Cardiac septum (tissue), 1 donor: ENCODE measurements around the gene CD48. TPM values are rescaled to one million over a fixed set of nuclear protein-coding genes. Genes with fewer than 3 reads are reported as not detected.
"Not testable (repeated sequence)": the region's sequence is repeated elsewhere in the genome, so short reads cannot be mapped to it uniquely, and the experiment has no call there.

ENCODE experiments used
- DNase-seq: peaks from one replicate; pipeline ENCODE4 v3.0.0-alpha.2; 2020; ENCODE audit warnings: low spot score
- intact Hi-C: fragments of 100-400 bp; cut with DNase I; formaldehyde crosslinking; loops from one replicate; pipeline ENCODE4 v1.14.0; 2022
- total RNA-seq: library from RNA; stranded (reverse); fragmentation: NEBNext Ultra II Directional; extraction: Animal tissue kit (Norgen Biotek cat#: 25700); gene quantifications from one replicate; pipeline ENCODE4 v1.2.1, GENCODE V29; 2021
- donor health status: DM: no; HTN: no; CAD: no.

Gene CD48
- total RNA-seq, 1 donor from 2014 or later = 1.00 TPM

DNA sequence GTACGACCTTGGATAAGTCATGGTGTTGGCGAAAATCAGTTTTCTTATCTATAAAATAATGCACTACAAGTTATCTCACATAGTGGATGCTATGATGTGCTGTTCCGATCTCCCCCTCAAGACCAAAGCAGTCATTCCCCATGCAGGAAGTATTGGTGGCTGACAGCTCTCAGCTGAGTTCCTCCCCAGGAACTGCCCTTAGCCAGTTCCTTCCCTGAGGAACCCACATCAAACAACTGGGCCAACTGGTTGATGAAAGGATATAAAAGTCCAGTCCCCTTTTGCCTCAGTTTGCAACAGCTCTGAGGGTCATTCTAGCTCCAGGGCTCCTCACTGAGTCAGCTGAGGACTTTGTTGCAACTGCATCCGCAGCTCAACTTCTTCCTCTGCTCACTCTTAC is 48.7 kb downstream of the CD48 start:
- DNase-seq = no peak
- intact Hi-C loops = no loop called here

GRCh38 chr1:160659566-160659965 is 52.1 kb downstream of the CD48 start:
- no peak for DNase-seq
- intact Hi-C loops = no loop called here

DNA sequence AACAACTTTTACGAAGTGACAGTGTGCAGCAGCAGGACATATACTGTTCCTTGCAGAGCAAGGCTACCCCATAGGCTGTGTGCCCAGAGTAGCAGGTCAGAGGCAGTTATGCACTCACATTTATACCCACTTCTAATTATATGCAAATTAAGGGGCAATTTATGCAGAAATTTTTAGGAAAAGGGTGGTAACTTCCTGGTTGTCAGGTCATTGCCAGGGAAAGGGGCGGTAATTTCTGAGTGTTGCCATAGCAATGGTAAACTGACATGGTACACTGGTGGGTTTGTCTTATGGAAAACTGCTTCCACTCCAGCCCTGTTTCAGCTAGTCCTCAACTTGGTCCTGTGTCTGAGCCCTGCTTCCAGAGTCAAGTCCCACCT is 52.8 kb downstream of the CD48 start:
- DNase-seq = no peak
- intact Hi-C loops = no loop called here

DNA sequence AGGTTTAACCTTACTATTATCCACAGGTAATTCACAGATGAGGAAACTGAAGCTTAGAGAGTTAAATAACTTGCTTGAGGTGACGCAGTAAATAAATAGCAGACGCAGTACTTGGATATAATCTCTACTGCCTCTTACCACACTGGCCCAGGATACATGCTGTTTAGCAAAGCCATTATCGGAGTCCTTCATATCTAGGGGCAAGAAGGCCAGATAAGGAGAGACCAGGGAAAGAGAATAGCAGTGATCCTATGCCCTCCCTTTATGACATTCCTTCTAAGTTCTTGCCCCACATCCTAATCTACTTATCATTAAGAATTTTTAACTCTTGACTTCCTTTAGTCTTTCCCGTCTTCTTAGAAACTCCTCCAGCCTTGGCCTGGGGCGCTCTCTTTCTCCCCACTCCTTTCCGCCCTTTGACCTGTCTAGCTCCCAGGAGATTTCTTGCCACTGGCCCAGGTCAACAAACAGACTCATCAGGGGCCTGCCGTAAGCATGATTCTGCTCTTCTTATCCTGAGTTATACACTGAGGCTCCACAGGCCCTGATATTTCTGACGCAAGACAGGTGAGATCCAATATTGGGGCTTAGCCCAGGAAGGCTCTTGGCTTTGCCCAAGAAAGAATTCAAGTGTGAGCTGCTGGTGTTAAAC is 53.3 kb downstream of the CD48 start:
- intact Hi-C loops = no loop called here

DNA sequence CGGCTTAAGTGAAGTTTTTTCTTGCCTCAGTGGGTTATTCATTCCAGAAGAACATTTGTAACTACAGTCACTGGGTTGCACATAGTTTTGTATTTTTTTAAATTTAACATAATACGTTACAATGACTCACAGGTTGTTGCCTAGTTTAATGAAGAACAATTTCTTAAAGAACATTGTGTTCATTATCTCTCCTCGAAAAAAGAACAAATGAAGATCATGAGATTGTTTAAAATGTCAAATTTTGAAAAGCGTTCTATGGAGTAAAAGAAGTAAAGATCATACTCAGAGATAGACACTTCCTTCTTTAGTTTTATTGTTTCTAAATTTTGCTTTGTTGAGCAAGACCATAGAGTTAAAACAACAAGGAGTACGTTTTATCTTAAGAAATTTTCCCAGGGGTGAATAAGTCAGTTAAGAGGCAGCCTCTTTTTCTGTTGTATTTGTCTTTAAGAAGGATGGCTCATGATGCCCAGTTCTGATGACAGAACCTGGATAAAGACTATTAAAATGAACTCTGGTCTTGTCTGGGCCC is 54.3 kb downstream of the CD48 start:
- intact Hi-C loops = no loop called here
- no peak for DNase-seq

More for the DNA sequence above, 53.3 kb downstream of the CD48 start:
- DNase-seq = no peak

DNA sequence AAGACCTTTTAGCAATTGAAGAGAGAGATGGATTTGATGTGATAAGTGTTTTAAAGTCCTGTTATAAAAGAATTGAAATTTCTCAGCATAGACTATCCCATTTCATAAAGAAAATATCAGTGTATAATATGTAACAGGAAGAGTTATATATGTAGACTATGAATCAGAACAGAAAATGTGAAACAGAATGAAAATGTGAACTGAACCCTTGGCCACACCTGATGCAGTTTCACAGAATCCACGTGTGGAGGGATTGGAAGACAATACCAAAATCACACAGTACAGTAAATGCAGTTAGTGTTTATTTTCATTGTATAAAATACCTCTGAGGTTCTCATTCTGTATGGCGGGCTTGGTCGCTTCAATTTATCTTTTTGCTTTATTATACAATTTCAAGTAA is 54.9 kb downstream of the CD48 start:
- intact Hi-C loops = no loop called here
- no peak for DNase-seq

DNA sequence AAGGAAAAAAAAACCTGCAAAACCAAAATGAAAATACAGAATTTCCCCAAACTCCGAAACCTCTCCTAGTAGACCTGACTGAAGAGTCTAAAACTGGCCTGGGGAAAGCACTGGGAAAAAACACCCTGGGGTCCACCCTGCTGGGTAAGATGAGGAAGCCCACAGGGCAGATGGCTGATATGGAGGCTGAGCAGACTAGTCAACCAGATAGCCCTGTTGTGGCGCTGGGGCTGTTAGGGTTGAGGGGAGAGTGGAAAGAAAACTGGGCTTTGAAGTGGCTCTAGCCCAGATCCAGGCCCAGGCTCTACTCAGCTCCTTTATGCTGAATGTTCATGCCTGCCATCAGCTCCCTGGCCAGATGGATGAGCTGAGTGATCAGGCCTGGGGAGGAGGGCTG is 58.0 kb downstream of the CD48 start:
- intact Hi-C loops = no loop called here
- no peak for DNase-seq

DNA sequence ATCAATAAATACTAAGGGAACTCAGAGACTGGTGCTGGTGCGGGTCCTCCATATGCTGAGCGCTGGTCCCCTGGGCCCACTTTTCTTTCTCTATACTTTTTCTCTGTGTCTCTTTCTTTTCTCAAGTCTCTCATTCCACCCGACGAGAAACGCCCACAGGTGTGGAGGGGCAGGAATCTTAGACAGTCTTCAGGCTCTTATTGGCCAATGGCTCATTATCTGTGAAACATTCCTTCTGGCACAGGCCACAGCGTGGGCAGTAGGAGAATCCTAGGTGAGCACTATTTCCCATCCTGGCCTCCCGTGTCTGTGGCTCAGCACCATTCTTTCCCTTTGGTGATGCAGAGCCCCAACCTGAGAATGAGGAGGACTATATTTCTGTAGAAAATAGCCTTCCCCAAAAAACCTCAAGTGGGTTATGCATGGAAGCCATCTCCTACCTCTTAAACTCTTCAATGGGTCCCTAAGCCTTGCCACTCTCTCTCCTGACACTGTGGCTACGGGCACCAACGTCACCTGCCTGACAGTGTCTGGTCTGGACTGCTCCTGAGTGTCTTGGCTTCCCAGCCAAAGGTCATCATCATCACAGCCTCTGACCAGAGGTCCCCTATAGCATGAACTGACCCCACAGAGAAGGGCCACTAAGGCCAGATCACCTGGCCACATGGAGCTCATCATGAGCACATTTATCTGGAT is 58.5 kb downstream of the CD48 start:
- DNase-seq = no peak
- intact Hi-C loops = no loop called here

- DNase-seq, intact Hi-C loops: not testable (repeated sequence)
These were observed 59.5 kb downstream of the CD48 start for GRCh38 chr1:160652065-160652641.

- intact Hi-C loops = no loop called here
- no peak for DNase-seq
These were observed 60.1 kb downstream of the CD48 start for GRCh38 chr1:160651433-160652064.

- DNase-seq = no peak
- intact Hi-C loops = no loop called here
These were observed 64.3 kb downstream of the CD48 start for GRCh38 chr1:160647329-160647720.

GRCh38 chr1:160646711-160647328 is 64.8 kb downstream of the CD48 start, which contains the start of gene SLAMF1:
Gene SLAMF1, minus strand, starts transcription at chr1:160647044. Its CDS starts 99 bp downstream, at chr1:160646945.
- no peak for DNase-seq
- intact Hi-C loops = no loop called here

DNA sequence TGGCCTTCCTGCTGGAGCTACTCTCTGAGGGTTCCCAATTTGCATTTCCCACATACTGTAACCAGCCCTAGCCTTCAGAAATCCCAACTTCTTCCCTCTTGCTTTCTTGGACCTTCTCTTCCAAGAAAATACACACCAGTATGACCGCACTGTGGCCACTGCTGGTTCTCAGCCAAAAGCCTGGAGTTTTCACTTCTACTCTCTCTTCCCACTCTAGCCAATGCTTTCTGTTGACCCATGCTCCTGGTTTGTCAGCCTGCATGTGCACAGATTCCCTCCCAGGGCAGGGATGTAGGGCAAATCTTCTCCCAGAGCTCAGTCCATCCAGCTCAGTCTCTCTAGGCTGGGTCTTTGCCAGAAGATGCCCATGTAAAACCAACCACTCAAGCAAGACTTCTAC is 65.4 kb downstream of the CD48 start:
- DNase-seq = no peak

DNA sequence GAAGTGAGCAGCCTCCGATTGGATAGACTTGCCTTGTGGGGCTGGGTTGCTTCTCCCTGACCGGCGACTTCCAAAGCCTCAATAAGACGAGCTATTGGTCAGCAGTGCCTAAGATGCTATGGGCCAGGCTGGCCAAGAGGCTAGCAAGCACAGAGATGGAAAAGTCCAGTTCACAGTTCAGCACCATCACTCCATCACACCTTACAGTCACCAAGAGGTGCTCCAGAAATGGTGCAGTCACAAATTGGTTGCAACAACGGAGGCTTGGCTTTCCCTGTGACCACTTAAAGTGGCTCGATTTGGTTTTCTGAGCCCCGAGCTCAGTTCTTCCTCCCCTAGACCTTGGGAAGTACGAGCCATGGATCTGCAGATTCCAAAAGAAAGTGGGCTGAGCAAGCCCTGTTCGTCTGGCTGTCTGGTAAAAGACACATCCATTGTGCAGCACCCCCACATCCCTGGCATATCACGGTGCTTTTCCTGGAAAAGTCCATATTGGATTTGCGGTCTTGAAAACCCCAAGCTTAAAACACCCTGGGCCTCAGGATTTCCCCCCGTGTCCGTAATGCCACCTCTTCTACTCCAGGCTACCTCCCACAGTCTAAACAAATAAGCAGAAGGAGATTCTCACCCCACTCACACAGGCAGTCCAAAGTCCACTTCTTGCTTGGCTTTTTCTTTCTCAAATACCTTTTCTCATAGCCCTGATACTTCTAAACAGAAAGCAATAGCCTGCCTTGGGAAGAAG is 66.1 kb downstream of the CD48 start:
- no peak for DNase-seq
- intact Hi-C loops = no loop called here

More for the DNA sequence above, 65.4 kb downstream of the CD48 start:
- intact Hi-C loops = no loop called here

DNA sequence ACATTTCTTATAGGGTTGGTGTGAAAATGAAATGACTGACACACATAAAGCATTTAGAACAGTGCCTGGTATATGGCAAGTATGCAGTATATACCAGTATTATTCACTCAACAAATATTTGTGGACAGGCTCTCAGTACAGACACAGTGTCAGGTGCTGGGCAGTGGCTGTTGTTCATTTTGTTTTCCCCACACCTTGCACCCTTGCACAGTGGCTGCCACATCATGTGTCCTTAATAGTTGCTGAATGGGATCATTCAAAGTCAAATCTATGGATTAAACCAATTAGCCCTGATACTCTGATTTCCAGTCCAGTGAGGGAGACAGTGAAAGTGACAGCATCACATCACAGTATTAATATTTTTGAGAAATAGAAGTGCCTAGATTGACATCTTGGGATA is 67.2 kb downstream of the CD48 start:
- DNase-seq = no peak
- intact Hi-C loops = no loop called here

DNA sequence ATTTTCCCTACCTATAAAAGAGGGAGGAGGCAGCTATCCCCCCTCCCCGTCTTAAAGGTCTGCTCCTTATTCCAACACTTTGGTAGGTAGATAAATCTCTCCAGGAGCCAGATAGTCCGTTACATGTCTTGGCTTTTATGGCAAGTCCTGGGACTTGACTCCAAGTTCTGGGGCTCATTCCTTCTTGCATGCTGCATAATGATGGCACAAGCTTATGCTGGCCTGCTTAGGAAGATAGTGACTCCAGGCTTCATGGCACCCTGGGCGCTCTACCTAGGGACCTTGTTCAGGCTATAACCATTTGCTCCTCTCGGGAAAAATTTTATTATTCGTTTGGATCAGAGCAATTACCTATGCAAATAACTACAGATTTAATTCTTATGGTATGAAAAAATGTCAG is 68.5 kb downstream of the CD48 start:
- intact Hi-C loops = no loop called here
- no peak for DNase-seq

- no peak for DNase-seq
- intact Hi-C loops = no loop called here
These were observed 69.4 kb downstream of the CD48 start for GRCh38 chr1:160642281-160642644.

DNA sequence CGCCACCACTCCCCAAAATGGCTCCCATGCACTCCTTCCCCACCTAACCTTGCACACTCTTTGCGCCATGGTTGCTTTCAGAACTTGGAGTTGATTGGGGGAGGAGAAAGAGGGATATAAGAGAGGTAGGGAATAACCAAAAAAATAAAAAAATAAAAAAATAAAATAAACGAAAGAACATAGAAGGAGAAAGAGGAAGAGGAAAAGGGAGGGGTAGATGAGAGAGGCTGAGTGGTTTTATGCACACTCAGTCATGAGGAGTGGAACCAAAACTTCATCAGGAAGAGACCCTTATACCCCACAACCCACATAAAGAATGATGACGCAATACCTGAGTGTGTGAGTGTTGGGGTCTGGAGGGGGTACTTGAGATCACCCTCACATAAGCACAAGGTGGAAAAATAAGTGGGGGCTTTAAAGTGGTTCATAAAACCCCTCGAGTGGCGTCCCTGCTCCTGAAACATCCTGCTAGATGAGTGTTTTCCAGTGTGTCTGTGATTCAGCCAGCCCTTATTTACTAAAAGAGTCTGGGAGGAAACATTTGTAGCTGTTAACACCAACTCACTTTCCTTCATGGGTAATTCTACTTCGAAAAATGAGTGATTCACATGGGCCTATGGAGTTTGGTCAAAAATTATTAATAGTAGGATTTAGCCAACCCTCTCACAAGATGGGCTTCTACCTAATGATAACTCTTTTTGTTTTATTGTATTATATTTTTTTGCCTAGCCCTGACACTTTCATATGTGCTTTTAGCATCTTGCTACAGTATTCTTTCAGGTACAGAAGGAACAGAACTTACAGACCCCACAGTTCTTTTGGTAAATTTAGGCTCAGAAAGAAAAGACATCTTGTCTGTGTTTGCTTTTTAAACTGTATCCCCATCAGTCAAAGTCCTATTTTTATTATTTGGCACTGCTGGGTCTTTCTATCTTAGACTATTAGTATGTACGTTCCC is 70.0 kb downstream of the CD48 start:
- DNase-seq = no peak
- intact Hi-C loops = no loop called here
